ENCODE data around the gene DOCK11.
A peak's percentile ranks its signal among the peaks of the same experiment; 100 is the strongest.
"Not testable (repeated sequence)": the region's sequence is repeated elsewhere in the genome, so short reads cannot be mapped to it uniquely, and the experiment has no call there.

The DOCK11 gene

GRCh38 chrX:118495061-118495921 lies at the start of gene DOCK11:
DOCK11 (plus strand) TSS chrX:118495815; CDS start chrX:118495972, 157 bp downstream.
- peak; percentile 60 to 65 for DNase-seq (ENCODE audit: extremely low read depth in 1 of 2, low read depth in 1 of 2)

GRCh38 chrX:118448273-118448783 lies 47.3 kb upstream of the DOCK11 start:
- no peak for DNase-seq (ENCODE audit: extremely low read depth in 1 of 2, low read depth in 1 of 2)

GRCh38 chrX:118455013-118455412 lies 40.6 kb upstream of the DOCK11 start:
- no peak for DNase-seq (ENCODE audit: extremely low read depth in 1 of 2, low read depth in 1 of 2)

- DNase-seq (ENCODE audit: extremely low read depth in 1 of 2, low read depth in 1 of 2) = no peak
These were observed 36.1 kb upstream of the DOCK11 start for GRCh38 chrX:118459494-118459893.

GRCh38 chrX:118464501-118464900 lies 31.1 kb upstream of the DOCK11 start:
- no peak for DNase-seq (ENCODE audit: extremely low read depth in 1 of 2, low read depth in 1 of 2)

GRCh38 chrX:118468122-118468521 lies 27.5 kb upstream of the DOCK11 start:
- no peak for DNase-seq (ENCODE audit: extremely low read depth in 1 of 2, low read depth in 1 of 2)

GRCh38 chrX:118470721-118471347 lies 24.8 kb upstream of the DOCK11 start:
- DNase-seq (ENCODE audit: extremely low read depth in 1 of 2, low read depth in 1 of 2) = not testable (repeated sequence)

- DNase-seq (ENCODE audit: extremely low read depth in 1 of 2, low read depth in 1 of 2) = no peak
These were observed 21.0 kb upstream of the DOCK11 start for GRCh38 chrX:118474586-118474985.

- DNase-seq (ENCODE audit: extremely low read depth in 1 of 2, low read depth in 1 of 2) = no peak
These were observed 19.7 kb upstream of the DOCK11 start for GRCh38 chrX:118475903-118476302.

GRCh38 chrX:118480172-118480571 lies 15.4 kb upstream of the DOCK11 start:
- no peak for DNase-seq (ENCODE audit: extremely low read depth in 1 of 2, low read depth in 1 of 2)

- DNase-seq (ENCODE audit: extremely low read depth in 1 of 2, low read depth in 1 of 2) = not testable (repeated sequence)
These were observed 13.2 kb upstream of the DOCK11 start for GRCh38 chrX:118482384-118482783.

GRCh38 chrX:118484216-118484903 lies 11.3 kb upstream of the DOCK11 start:
- no peak for DNase-seq (ENCODE audit: extremely low read depth in 1 of 2, low read depth in 1 of 2)

- not testable (repeated sequence) for DNase-seq (ENCODE audit: extremely low read depth in 1 of 2, low read depth in 1 of 2)
These were observed 8.9 kb upstream of the DOCK11 start for GRCh38 chrX:118486693-118487092.

GRCh38 chrX:118493016-118493415 lies 2.6 kb upstream of the DOCK11 start:
- no peak for DNase-seq (ENCODE audit: extremely low read depth in 1 of 2, low read depth in 1 of 2)

GRCh38 chrX:118493653-118494297 lies 1.8 kb upstream of the DOCK11 start:
- DNase-seq (ENCODE audit: extremely low read depth in 1 of 2, low read depth in 1 of 2) = no peak

GRCh38 chrX:118495958-118496762 lies 545 bp downstream of the DOCK11 start:
- peak; percentile 45 to 58 for DNase-seq (ENCODE audit: extremely low read depth in 1 of 2, low read depth in 1 of 2)

- no peak for DNase-seq (ENCODE audit: extremely low read depth in 1 of 2, low read depth in 1 of 2)
These were observed 1.1 kb downstream of the DOCK11 start for GRCh38 chrX:118496763-118497079.

GRCh38 chrX:118497180-118497818 lies 1.7 kb downstream of the DOCK11 start:
- no peak for DNase-seq (ENCODE audit: extremely low read depth in 1 of 2, low read depth in 1 of 2)

GRCh38 chrX:118498351-118498750 lies 2.7 kb downstream of the DOCK11 start:
- DNase-seq (ENCODE audit: extremely low read depth in 1 of 2, low read depth in 1 of 2) = no peak

- no peak for DNase-seq (ENCODE audit: extremely low read depth in 1 of 2, low read depth in 1 of 2)
These were observed 3.1 kb downstream of the DOCK11 start for GRCh38 chrX:118498755-118499154.
